GM11168 (cell line): ENCODE results near the gene OR4A16.

ENCODE experiments used
- in situ Hi-C: fragments of 300-500 bp; cut with MboI; formaldehyde crosslinking; loops from one replicate; pipeline ENCODE4 v1.12.0; 2022; ENCODE audit warnings: low sequenced_read_pairs; ENCODE audit not compliant: unreplicated experiment

OR4A16 gene

DNA sequence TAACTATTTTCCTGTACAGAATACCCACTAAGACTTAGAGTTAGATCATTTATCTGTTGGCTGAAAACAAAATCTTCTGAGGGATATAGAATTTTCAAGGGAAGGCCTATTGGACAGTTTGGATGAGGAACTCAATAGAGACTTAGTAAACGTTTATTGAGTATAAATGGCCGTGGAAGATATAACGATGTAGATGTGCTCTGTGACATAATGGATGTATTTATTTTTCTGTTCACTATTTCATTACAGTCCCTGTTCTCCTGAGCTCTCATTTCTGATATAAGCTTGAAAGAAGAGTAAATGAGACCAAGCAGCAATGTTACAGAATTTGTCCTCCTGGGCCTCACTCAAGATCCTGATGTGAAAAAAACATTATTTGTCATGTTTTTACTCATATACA, at the start of gene OR4A16:
TSS of gene OR4A16 (plus strand) at position 301 of the 400 bp plus-strand sequence. CDS start at position 301, 0 bp downstream.
- in situ Hi-C loops: no loop called here

DNA sequence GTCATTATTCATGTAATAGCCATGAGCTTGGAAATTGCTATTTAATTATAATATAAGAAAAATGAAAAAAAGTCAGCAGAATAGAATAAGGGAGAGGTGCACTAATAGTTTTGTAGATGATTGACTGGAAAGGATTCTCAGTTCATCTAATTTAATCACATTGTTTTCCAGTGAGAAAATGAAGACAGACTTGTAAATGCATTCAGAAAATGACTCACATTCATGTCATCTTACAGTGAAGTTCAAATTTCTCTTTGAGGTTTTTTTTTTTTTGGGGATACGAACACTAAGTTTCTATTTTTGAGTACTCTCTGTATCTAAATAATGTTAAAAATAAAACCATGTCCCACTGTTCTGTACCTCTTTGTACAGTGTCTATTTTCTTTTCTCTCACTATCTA, 18.5 kb upstream of the OR4A16 start:
- in situ Hi-C loops: no loop called here

DNA sequence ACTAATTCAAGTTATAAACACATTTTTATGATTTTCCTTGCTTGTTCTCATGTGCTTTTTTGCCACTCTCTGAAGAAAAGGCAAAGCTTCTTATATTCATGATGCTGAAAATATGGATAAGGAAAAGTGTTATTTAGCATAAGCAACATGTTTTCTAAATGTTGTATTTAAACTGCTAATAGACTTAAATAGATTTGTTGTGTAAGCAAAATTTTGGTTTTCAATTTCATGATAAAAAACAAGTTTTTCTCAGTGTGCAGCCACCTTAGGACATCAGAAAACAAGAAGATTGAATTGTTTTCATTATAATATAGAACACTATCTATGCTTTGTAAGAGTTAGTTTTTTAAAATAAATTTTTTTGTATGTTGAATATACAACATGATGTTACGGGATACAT, 2.3 kb downstream of the OR4A16 start:
- in situ Hi-C loops: no loop called here

- in situ Hi-C loops: no loop called here
Observed at GRCh38 chr11:55349032-55349431, 6.0 kb downstream of the OR4A16 start.

- in situ Hi-C loops: no loop called here
Observed at GRCh38 chr11:55357560-55358184, 14.7 kb downstream of the OR4A16 start.

DNA sequence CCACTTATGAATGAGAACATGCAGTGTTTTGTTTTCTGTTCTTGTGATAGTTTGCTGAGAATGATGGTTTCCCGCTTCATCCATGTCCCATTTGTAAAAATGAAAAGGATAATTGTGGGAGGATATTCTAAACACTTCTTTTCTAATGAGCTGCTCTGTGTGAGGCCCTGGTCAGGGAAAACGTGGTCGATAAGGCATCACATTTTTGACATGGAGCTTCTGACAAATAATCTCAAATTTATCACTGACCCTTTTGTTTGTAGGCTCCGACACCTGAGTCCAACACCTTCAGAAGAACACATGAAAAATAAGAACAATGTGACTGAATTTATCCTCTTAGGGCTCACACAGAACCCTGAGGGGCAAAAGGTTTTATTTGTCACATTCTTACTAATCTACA, 24.7 kb downstream of the OR4A16 start, which contains the start of gene OR4A15:
TSS of gene OR4A15 (plus strand) at position 301 of the 400 bp plus-strand sequence. CDS start at position 301, 0 bp downstream.
- in situ Hi-C loops: no loop called here
